Right lobe of liver (tissue), 6 donors: Measurements from ENCODE around the gene SLC25A12. TPM values are rescaled to one million over a fixed set of nuclear protein-coding genes. Genes with fewer than 3 reads are reported as not detected.

Experiments used
- ATAC-seq, 4 donors: fragments of 200-7000 bp; cut with Tn5 transposase; one replicate each; pipeline ENCODE4 v1.9.1; 2020; ENCODE audit warnings: mild to moderate bottlenecking in 4 of 4, moderate library complexity in 4 of 4
- DNase-seq, 3 donors: peaks; one replicate each; pipeline ENCODE4 v3.0.0-alpha.2; 2020
- H3K27ac ChIP-seq, 3 donors: fragments of 200-600 bp; one replicate each; pipeline ENCODE4 v1.8.0; 2022
- H3K27me3 ChIP-seq, 2 donors: fragments of 200-600 bp; one replicate each; pipeline ENCODE4 v1.8.0; 2022
- H3K36me3 ChIP-seq, 4 donors: fragments of 200-600 bp; sonication (generic) in 1 of 4; one replicate each; pipeline versions ENCODE4 v1.5.1 to v1.8.0; 2017 to 2022; ENCODE audit warnings: control low read depth in 1 of 4
- H3K4me1 ChIP-seq, 4 donors: fragments of 200-600 bp; sonication (generic) in 1 of 4; one replicate each; pipeline versions ENCODE4 v1.5.1 to v1.8.0; 2017 to 2022; ENCODE audit warnings: control low read depth in 1 of 4
- H3K4me3 ChIP-seq, 3 donors: fragments of 200-600 bp; one replicate each; pipeline ENCODE4 v1.8.0; 2022
- H3K9me3 ChIP-seq, 4 donors: fragments of 200-600 bp; sonication (generic) in 1 of 4; one replicate each; pipeline versions ENCODE4 v1.5.1 to v1.8.0; 2017 to 2022; ENCODE audit warnings: control low read depth in 1 of 4
- CTCF ChIP-seq, 4 donors: fragments of 200-600 bp in 3 of 4; fragments of 450-650 bp in 1 of 4; IDR thresholded peaks; one replicate each; pipeline versions ENCODE4 v1.5.1 to v1.8.0; 2016 to 2022; ENCODE audit warnings: antibody characterized with exemption in 4 of 4, mild to moderate bottlenecking in 2 of 4
- POLR2A ChIP-seq: fragments of 450-650 bp; IDR thresholded peaks from one replicate; pipeline ENCODE4 v1.6.1; 2017; ENCODE audit warnings: antibody characterized with exemption, mild to moderate bottlenecking
- WGBS: methylation state at CpG from one replicate; pipeline ENCODE4 v1.1.6; 2018; ENCODE audit warnings: low coverage, low lambda C conversion rate; ENCODE audit not compliant: insufficient coverage; ENCODE audit errors: missing lambda C conversion rate; 5-methylcytosine and 5-hydroxymethylcytosine counted together
- intact Hi-C, 2 donors: fragments of 100-400 bp; cut with DNase I; formaldehyde crosslinking; loops; one replicate each; pipeline versions ENCODE4 v1.11.2 to v1.14.1; 2022
- total RNA-seq, 6 experiments: library from RNA; depleted of rRNA in 2 of 6; stranded (reverse); fragments of >200 nt in 2 of 6; fragmentation: NEBNext Ultra II Directional in 3 of 6; extraction: Animal tissue kit (Norgen Biotek cat#: 25700) in 3 of 6; gene quantifications; one replicate each; pipeline versions ENCODE4 v1.1.0 to v1.2.4, GENCODE V29; 2016 to 2023
- donor health status: DM: no; HTN: yes; CAD: no.
- donor health status: DM: no; HTN: no; CAD: no.
- donor health status: DM: no; HTN: no; CAD: no.
- donor health status: DM: no; HTN: yes; CAD: no.
- donor health status: DM: no; HTN: yes; CAD: no.

The SLC25A12 gene
- total RNA-seq, 6 experiments from 2014 or later = 0.74 to 1.6 (median 1.1) TPM

GRCh38 chr2:171930385-171930784 is 36.3 kb upstream of the SLC25A12 start:
- Histone ChIP-seq H3K27ac (no peak overlapping the region), H3K27me3 (no peaks in the 10 kb centered on the region), H3K36me3 (no peaks in the 10 kb centered on the region), H3K9me3 (no peaks in the 10 kb centered on the region), H3K4me1 (no peaks in the 10 kb centered on the region), H3K4me3 (no peak overlapping the region)
- no peak for DNase-seq
- TF ChIP-seq CTCF (IDR thresholded peaks at IDR 0.05) (no peak), POLR2A (no peak)
- intact Hi-C loops = no loop called here
- WGBS = 92% methylated on average over 3 of the region's 4 CpGs
- no peak for ATAC-seq

GRCh38 chr2:171924170-171924942 is 30.3 kb upstream of the SLC25A12 start:
- TF ChIP-seq POLR2A = no peak
- no peak for TF ChIP-seq CTCF (IDR thresholded peaks at IDR 0.05)
- ATAC-seq = no peak

GRCh38 chr2:171923206-171923605 is 29.2 kb upstream of the SLC25A12 start:
- Histone ChIP-seq H3K36me3 (no peaks in the 10 kb centered on the region), H3K4me3 (peak overlapping the region; percentile 82 to 84 (median 84)), H3K27me3 (no peaks in the 10 kb centered on the region), H3K9me3 (no peaks in the 10 kb centered on the region), H3K4me1 (peaks cover 0 to 9% (median 2%) of the 10 kb centered on the region in 4 donors), H3K27ac (peak overlapping the region in 2 of 3 donors; percentile 79 to 93)
- no peak for ATAC-seq
- intact Hi-C loops = no loop called here
- no peak for DNase-seq
- WGBS = 44% methylated on average over 13 of the region's 13 CpGs
- TF ChIP-seq POLR2A (no peak), CTCF (IDR thresholded peaks at IDR 0.05) (no peak)

More at GRCh38 chr2:171924170-171924942, 30.3 kb upstream of the SLC25A12 start:
- Histone ChIP-seq H3K27ac (no peak overlapping the region), H3K27me3 (no peaks in the 10 kb centered on the region), H3K36me3 (no peaks in the 10 kb centered on the region), H3K4me3 (no peak overlapping the region), H3K9me3 (no peaks in the 10 kb centered on the region), H3K4me1 (peaks cover 0 to 9% (median 2%) of the 10 kb centered on the region in 4 donors)
- 94% methylated on average over 12 of the region's 17 CpGs for WGBS
- no peak for DNase-seq
- intact Hi-C loops = no loop called here

GRCh38 chr2:171922230-171923022 is 28.4 kb upstream of the SLC25A12 start, which contains the start of gene HAT1:
HAT1 (plus strand) TSS chr2:171922461; CDS start chr2:171922501, 40 bp downstream.
- Histone ChIP-seq H3K4me3 (peak within 1 kb of the TSS; percentile 82 to 84 (median 84)), H3K4me1 (peaks cover 0 to 9% (median 2%) of the 10 kb centered on the region in 4 donors), H3K36me3 (no peaks in the 10 kb centered on the region), H3K9me3 (no peaks in the 10 kb centered on the region), H3K27ac (peak within 1 kb of the TSS; percentile 73 to 93 (median 79)), H3K27me3 (no peaks in the 10 kb centered on the region)
- intact Hi-C loops = no loop called here
- under 1% methylated on average over 18 of the region's 61 CpGs for WGBS
- ATAC-seq (peak; percentile 99 to 100 (median 100)), DNase-seq (peak; percentile 97 to 98 (median 97))
- TF ChIP-seq POLR2A (peak; percentile 52), CTCF (IDR thresholded peaks at IDR 0.05) (no peak)
